GM12891 (cell line): ENCODE data around the gene METAP1.

ENCODE experiments used
- PAX5 ChIP-seq: IDR thresholded peaks from 2 replicates; pipeline ENCODE4 v1.6.1; 2011; ENCODE audit warnings: low read length, moderate library complexity, mild to moderate bottlenecking; ENCODE audit not compliant: insufficient read depth, severe bottlenecking
- POLR2A ChIP-seq: IDR thresholded peaks from 2 replicates; pipeline ENCODE4 v1.6.1; 2011; ENCODE audit warnings: low read depth, low read length, control low read depth
- POLR2AphosphoS5 ChIP-seq: IDR thresholded peaks from 2 replicates; pipeline ENCODE4 v1.6.1; 2011; ENCODE audit warnings: low read depth, low read length, control low read depth
- POU2F2 ChIP-seq: IDR thresholded peaks from 2 replicates; pipeline ENCODE4 v1.6.1; 2011; ENCODE audit warnings: low read depth, mild to moderate bottlenecking, control low read depth, low read length, moderate library complexity
- SPI1 ChIP-seq: IDR thresholded peaks from 2 replicates; pipeline ENCODE4 v1.6.1; 2011; ENCODE audit warnings: low read depth, low read length, control low read depth
- TAF1 ChIP-seq: IDR thresholded peaks from 2 replicates; pipeline ENCODE4 v1.6.1; 2011; ENCODE audit warnings: low read depth, low read length, control low read depth

GRCh38 chr4:99052902-99053301 is 57.4 kb downstream of the METAP1 start:
- TF ChIP-seq POLR2A, result no peak
- no peak for TF ChIP-seq TAF1
- no peak for TF ChIP-seq POLR2AphosphoS5
- TF ChIP-seq PAX5, result no peak
- TF ChIP-seq SPI1, result no peak
- TF ChIP-seq POU2F2, result no peak
